GM19193 (cell line): Measurements from ENCODE around the gene SOST.

ENCODE experiments used
- POLR2A ChIP-seq: IDR thresholded peaks from 4 replicates; pipeline ENCODE4 v1.6.1; 2011; ENCODE audit not compliant: insufficient read depth, insufficient read length; ENCODE audit errors: extremely low read depth

SOST gene

DNA sequence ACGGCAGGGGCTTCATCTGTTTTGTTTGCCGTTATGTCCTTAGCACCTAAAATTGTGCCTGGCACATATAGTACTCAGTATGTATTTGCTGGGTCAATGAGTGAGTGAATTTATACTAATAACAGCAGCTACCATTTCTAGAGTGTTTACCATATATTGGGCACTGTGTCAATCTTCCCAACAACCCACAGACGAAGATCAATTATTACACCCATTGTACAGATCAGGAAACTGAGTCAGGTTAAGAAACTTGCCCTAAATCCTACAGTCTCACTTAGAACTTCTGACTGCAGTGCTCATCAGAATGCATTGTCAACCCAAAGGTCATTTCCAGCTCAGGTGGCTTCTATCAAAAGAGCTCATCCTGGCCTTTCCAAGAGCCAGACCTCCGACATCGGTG, 52.4 kb downstream of the SOST start:
- TF ChIP-seq POLR2A, result no peak
